Measurements from ENCODE around the gene ACER1. TPM values are rescaled to one million over a fixed set of nuclear protein-coding genes. Genes with fewer than 3 reads are reported as not detected.

Gene ACER1
- total RNA-seq, 4 donors from 2014 or later: 0.53 to 8.1 (median 1.4) TPM

GRCh38 chr19:6271251-6271650 lies 62.2 kb downstream of the ACER1 start:
- no peak for DNase-seq
- Histone ChIP-seq H3K9me3 (no peaks in the 10 kb centered on the region), H3K36me3 (peaks cover 3 to 41% (median 16%) of the 10 kb centered on the region in 3 donors), H3K4me1 (peaks cover 62 to 89% (median 74%) of the 10 kb centered on the region in 3 donors), H3K27me3 (no peaks in the 10 kb centered on the region), H3K27ac (peak overlapping the region; percentile 72 to 95 (median 84)), H3K4me3 (peak overlapping the region in 3 of 4 donors; percentile 27 to 55 (median 35))
- 64 to 94% methylated on average over 2 to 8 of the region's 9 CpGs for WGBS, 2 donors
- TF ChIP-seq CTCF (IDR thresholded peaks at IDR 0.05): no peak
- no peak for TF ChIP-seq POLR2A (IDR thresholded peaks at IDR 0.05)
- intact Hi-C loops (cut with DNase I): no loop called here

GRCh38 chr19:6270822-6271221 lies 62.6 kb downstream of the ACER1 start:
- Histone ChIP-seq H3K4me3 (peak overlapping the region in 1 of 4 donors; percentile 55), H3K36me3 (peaks cover 3 to 45% (median 16%) of the 10 kb centered on the region in 3 donors), H3K9me3 (no peaks in the 10 kb centered on the region), H3K4me1 (peaks cover 58 to 85% (median 70%) of the 10 kb centered on the region in 3 donors), H3K27me3 (no peaks in the 10 kb centered on the region), H3K27ac (peak overlapping the region in 3 of 4 donors; percentile 81 to 95 (median 87))
- DNase-seq: no peak
- TF ChIP-seq CTCF (IDR thresholded peaks at IDR 0.05) (no peak), POLR2A (IDR thresholded peaks at IDR 0.05) (no peak)
- intact Hi-C loops (cut with DNase I): no loop called here
- 93 to 96% methylated on average over 16 to 17 of the region's 17 CpGs for WGBS, 2 donors

GRCh38 chr19:6270076-6270745 lies 63.2 kb downstream of the ACER1 start:
- DNase-seq: no peak
- H3K27me3 ChIP-seq: no peaks in the 10 kb centered on the region
- peak overlapping the region in 2 of 4 donors; percentile 87 to 95 for H3K27ac ChIP-seq
- peaks cover 3 to 51% (median 16%) of the 10 kb centered on the region in 3 donors for H3K36me3 ChIP-seq
- H3K4me3 ChIP-seq: no peak overlapping the region
- intact Hi-C loops (cut with DNase I): no loop called here
- TF ChIP-seq CTCF (IDR thresholded peaks at IDR 0.05) (no peak), POLR2A (IDR thresholded peaks at IDR 0.05) (no peak)
- peaks cover 57 to 79% (median 64%) of the 10 kb centered on the region in 3 donors for H3K4me1 ChIP-seq
- 58 to 73% methylated on average over 14 to 18 of the region's 31 CpGs for WGBS, 2 donors
- H3K9me3 ChIP-seq: no peaks in the 10 kb centered on the region

GRCh38 chr19:6269101-6269886 lies 64.1 kb downstream of the ACER1 start:
- intact Hi-C loops (cut with DNase I): no loop called here
- DNase-seq: no peak
- Histone ChIP-seq H3K27ac (peak overlapping the region in 3 of 4 donors; percentile 11 to 48 (median 17)), H3K4me3 (no peak overlapping the region), H3K4me1 (peaks cover 50 to 70% (median 54%) of the 10 kb centered on the region in 3 donors), H3K36me3 (peaks cover 3 to 55% (median 16%) of the 10 kb centered on the region in 3 donors), H3K9me3 (no peaks in the 10 kb centered on the region), H3K27me3 (no peaks in the 10 kb centered on the region)
- TF ChIP-seq POLR2A (IDR thresholded peaks at IDR 0.05) (no peak), CTCF (IDR thresholded peaks at IDR 0.05) (no peak)
- whole genome bisulfite sequencing, 2 donors: 62 to 80% methylated on average over 16 to 26 of the region's 33 CpGs

GRCh38 chr19:6268382-6268771 lies 65.0 kb downstream of the ACER1 start:
- intact Hi-C loops (cut with DNase I): no loop called here
- no peak for DNase-seq
- no peak for TF ChIP-seq POLR2A (IDR thresholded peaks at IDR 0.05)
- TF ChIP-seq CTCF (IDR thresholded peaks at IDR 0.05): no peak
- H3K27ac ChIP-seq: peak overlapping the region in 2 of 4 donors; percentile 17 to 48
- 39 to 56% methylated on average over 3 to 4 of the region's 4 CpGs for WGBS, 2 donors
- H3K36me3 ChIP-seq: peaks cover 3 to 64% (median 16%) of the 10 kb centered on the region in 3 donors
- no peak overlapping the region for H3K4me3 ChIP-seq
- no peaks in the 10 kb centered on the region for H3K27me3 ChIP-seq
- H3K4me1 ChIP-seq: peaks cover 40 to 70% (median 46%) of the 10 kb centered on the region in 3 donors
- H3K9me3 ChIP-seq: no peaks in the 10 kb centered on the region

Data from esophagus squamous epithelium (tissue), 5 donors.